Stimulated activated CD4-positive, alpha-beta T cell treated with anti-CD3 and anti-CD28 coated beads, Interleukin-4, amount 100 ng/mL, for 24 hours (primary cell): ENCODE results near the gene KLHDC9.
"Not testable (repeated sequence)": the region's sequence is repeated elsewhere in the genome, so short reads cannot be mapped to it uniquely, and the experiment has no call there.

Experiments used
- DNase-seq: peaks from one replicate; pipeline ENCODE4 v3.0.0-alpha.2; 2020

KLHDC9 gene

DNA sequence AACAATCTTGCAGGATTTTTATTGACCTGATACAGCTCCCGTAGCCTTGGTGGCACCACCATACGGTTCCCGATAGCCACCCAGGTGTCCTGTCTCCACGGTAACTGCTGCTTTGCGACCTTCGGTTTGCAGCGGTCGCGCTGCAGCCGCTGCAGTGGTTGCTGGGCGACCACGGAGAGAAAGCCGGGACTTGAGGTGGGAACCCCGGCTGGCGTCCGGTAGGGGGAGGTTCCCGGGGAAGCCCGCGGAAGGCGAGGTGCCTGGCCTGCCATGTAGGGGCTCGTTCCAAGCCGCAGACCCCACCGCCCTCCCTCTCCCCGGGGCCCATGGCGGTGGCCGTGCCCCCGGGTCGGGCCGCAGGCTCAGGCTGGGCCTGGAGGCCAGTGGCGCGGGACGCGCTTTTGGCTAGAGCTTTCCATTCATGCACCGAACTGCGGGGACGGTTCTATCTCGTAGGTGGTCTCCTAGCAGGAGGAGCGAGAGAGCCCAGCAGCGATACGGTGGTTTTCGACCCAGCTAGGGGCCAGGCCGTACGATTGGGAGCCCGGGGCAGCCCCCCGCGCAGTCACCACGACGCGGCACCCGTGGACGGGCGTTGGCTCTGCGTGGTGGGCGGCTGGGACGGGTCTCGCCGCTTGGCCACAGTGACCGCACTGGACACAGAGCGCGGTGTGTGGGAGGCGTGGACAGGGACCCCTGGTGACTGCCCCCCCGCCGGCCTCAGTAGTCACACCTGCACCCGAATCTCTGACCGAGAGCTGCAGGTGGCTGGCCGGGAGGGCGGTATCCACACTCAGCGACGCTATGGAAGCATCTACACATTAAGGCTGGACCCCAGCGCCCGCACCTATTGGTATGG lies at the start of gene KLHDC9:
TSS of gene KLHDC9 (plus strand) at position 152 of the 859 bp plus-strand sequence. CDS start at position 327, 175 bp downstream.
- DNase-seq = peak; percentile 63

- DNase-seq = no peak
These were observed 49.0 kb upstream of the KLHDC9 start for GRCh38 chr1:161048949-161049722.

DNA sequence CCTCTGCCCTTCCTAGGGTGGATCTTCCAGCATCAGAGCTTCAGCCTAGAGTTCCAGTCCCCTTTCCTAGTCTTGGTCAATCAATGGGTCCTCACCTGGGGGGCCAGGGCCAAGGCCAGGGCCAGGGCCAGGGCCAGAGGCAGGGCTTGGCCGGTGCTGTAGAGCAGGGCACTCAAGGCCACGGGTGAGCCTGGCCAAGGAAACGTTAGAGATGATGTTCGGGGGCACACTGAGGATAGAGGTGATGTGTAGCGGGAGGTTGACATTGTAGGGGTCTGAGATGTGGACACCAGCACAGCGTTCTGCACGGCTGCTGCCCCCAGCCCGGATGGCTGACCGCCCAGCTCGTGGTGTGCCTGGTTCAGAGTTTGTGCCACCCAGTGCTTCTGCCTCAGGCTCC lies 46.9 kb upstream of the KLHDC9 start:
- DNase-seq = no peak

- no peak for DNase-seq
These were observed 45.3 kb upstream of the KLHDC9 start for GRCh38 chr1:161052899-161053298.

DNA sequence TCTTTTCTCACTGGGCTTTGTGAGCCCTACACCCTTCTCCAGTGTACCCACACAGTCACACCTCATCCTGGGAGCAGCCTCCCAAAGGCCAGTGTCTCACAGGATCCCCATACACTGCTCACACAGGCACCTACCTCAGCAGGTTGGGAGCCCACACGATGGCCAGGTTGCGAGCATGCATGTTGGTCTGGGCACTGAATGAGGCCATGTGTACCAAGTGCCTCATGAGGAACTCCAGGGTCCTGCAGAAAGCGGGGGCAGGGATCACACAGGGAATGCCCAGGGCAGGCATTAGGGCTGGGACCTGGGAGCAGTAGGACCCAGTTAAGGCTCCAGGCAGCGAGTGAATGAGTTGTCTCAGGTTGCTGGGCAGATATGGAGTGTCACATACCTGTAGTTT lies 43.9 kb upstream of the KLHDC9 start:
- DNase-seq = no peak

DNA sequence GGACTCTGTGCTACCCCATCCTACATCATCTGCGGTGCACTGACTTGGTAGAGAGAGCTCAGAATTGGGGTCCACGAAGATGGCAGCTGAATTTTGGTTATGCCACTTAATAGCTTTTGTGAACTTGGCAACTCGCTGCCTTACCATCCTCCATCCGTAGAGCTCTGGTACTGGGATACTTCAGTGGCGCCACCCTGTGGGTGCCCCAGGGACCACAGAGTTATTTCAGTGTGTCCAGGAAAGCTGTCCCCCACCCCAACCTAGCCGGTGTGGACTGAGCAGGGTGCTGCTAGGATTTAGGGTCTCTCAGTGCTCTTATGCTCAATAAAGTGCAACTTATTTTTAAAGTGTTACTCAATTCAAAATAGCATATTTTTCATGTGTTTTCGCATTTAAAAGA lies 43.4 kb upstream of the KLHDC9 start:
- no peak for DNase-seq

GRCh38 chr1:161059293-161059692 lies 38.9 kb upstream of the KLHDC9 start:
- no peak for DNase-seq

DNA sequence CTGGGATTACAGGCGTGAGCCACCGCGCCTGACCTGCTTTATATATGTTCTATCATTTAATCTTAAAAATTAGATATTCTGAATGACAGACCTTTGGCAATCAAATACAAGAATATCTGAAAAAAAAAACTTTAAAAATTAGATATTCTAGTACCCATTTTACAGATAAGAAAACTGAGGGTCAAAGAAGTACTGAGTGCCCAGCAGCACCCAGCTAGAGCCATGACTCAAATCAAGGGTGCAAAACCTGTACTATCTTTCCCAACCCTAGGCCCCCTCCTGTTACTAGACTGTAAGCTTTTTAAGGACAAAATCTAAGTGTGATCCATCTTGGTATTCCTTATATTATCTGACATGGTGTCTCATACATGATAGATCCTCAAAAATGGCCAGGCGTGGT lies 36.7 kb upstream of the KLHDC9 start:
- no peak for DNase-seq

GRCh38 chr1:161063936-161064335 lies 34.2 kb upstream of the KLHDC9 start:
- not testable (repeated sequence) for DNase-seq

DNA sequence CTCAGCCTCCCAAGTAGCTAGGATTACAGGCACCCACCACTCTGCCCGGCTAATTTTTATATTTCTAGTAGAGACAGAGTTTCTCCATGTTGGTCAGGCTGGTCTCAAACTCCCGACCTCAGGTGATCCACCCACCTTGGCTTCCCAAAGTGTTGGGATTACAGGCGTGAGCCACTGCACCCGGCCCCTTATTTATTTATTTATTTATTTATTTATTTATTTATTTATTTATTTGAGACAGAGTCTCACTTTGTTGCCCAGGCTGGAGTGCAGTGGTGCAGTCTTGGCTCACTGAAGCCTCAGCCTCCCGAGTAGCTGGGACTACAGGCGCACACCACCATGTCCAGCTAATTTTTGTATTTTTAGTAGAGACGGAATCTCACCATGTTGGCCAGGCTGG lies 32.5 kb upstream of the KLHDC9 start:
- not testable (repeated sequence) for DNase-seq

GRCh38 chr1:161066694-161067093 lies 31.5 kb upstream of the KLHDC9 start:
- DNase-seq = peak; percentile 43

DNA sequence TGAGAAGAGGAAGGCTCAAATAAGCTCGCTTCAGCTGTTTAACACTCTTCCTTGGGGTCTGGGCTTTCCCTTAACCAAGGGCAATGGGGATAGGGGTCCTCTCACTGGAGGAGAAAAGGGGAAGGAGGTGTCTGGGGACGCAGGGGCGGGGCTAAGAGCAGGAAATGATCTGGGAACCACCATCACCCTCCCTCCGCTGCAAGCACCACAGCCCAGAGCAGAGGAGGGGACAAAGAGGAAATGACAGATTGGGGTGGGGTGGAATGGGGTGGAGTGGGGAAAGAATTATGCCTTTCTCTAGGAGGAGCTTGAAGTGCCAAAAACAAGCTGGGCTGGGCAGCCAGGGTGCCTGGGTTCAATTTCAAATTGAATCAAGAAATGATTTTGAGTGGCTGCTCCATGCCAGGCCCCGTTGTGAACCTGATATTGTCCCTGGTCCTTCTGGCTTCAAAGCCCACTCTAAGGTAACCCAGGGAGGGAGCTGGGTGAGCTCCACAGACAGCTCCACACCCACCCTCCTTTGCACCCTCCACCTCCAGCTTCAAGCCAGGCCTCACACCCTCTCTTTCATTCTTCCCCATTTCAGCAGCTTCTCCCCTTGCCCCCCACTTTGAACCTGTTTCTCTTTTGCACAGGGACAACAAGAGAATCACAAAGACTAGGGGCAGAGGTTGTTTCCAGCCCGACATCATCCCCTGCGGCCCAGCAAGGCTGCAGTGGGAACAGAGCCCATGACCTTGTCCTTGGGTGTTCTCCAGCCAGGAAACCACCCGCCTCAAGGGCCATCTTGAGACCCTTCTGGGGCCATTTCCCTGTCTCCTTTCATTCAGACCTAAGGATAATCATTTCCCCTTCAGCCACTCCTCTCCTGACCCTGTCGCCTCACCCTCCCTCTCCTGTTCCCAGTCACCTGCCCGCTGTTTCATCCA lies 29.6 kb upstream of the KLHDC9 start:
- DNase-seq = peak; percentile 82

GRCh38 chr1:161069241-161069640 lies 28.9 kb upstream of the KLHDC9 start:
- DNase-seq = no peak

GRCh38 chr1:161069731-161070270 lies 28.4 kb upstream of the KLHDC9 start, which contains the start of gene ARHGAP30:
ARHGAP30 (minus strand) TSS chr1:161069891; CDS start chr1:161069624, 267 bp downstream.
- peak; percentile 82 for DNase-seq

DNA sequence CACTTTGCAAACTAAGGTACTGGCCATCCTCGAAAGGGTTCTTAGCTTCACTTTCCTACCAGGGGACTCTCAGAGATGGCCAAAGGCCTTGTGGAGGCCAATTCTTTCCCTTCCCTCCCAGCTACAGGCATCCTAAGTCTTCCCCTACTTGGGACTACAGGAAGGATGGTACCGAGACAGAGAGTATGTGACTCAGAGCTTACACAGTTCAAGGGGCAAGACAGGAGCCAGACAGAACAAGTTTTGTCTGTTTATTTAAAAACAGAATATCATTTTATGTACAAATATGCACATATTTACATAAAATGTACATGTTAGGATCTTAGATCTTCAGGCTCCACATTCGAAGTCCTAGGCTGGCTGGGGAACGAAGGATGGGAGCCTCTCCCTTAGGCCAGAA lies 27.4 kb upstream of the KLHDC9 start:
- DNase-seq = no peak

GRCh38 chr1:161071886-161072371 lies 26.2 kb upstream of the KLHDC9 start:
- DNase-seq = peak; percentile 51

GRCh38 chr1:161072751-161073449 lies 25.3 kb upstream of the KLHDC9 start:
- no peak for DNase-seq

- no peak for DNase-seq
These were observed 24.6 kb upstream of the KLHDC9 start for GRCh38 chr1:161073474-161074121.

DNA sequence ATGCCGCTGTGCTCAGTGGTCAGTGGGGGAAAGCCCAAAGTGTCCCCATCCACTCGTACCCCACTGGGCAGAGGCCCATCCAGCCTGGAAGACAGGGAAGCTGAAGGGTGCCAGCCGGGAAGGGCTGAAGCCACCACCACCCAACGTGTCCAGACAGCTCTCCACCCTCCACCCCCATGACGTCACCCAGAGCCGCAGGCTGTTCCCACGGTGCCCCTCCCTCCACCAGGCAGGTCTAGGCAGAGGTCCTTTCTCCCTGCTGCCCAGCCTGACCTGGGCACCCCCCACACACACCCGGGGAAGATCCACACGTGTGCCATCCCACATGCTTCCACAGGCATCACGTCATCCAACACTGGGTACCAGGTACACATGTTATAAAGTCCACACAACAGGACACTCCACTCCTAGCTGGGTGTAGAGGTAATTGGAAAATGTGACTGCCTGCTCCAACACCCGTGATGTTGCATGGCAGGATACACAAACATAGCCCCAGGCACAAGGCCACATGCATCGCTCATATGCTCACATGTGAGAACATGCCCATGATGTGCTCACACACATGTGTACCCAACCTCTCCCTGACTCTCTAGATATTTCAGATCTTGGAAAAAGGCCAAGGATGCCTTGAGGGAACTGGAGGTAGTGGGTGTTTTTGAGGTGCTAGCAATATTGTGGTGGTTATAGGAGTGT lies 23.3 kb upstream of the KLHDC9 start:
- DNase-seq = no peak

GRCh38 chr1:161076410-161076809 lies 21.8 kb upstream of the KLHDC9 start:
- DNase-seq = no peak
